ENCODE measurements around the gene NPAS3. TPM values are rescaled to one million over a fixed set of nuclear protein-coding genes. Genes with fewer than 3 reads are reported as not detected.

Gene NPAS3
- total RNA-seq, 4 donors from 2014 or later, result 0.51 to 15.2 (median 6.6) TPM

GRCh38 chr14:33134975-33135374 is 196.3 kb downstream of the NPAS3 start:
- H3K9me3 ChIP-seq, result no peaks in the 10 kb centered on the region
- H3K27me3 ChIP-seq, result no peaks in the 10 kb centered on the region
- TF ChIP-seq POLR2A (IDR thresholded peaks at IDR 0.05) (no peak), CTCF (IDR thresholded peaks at IDR 0.05) (no peak)
- no peaks in the 10 kb centered on the region for H3K4me1 ChIP-seq
- intact Hi-C loops (cut with DNase I; ENCODE audit: low total_unique reads), result no loop called here
- no peak for DNase-seq
- no peaks in the 10 kb centered on the region for H3K36me3 ChIP-seq
- no peak overlapping the region for H3K4me3 ChIP-seq
- H3K27ac ChIP-seq, result no peak overlapping the region

DNA sequence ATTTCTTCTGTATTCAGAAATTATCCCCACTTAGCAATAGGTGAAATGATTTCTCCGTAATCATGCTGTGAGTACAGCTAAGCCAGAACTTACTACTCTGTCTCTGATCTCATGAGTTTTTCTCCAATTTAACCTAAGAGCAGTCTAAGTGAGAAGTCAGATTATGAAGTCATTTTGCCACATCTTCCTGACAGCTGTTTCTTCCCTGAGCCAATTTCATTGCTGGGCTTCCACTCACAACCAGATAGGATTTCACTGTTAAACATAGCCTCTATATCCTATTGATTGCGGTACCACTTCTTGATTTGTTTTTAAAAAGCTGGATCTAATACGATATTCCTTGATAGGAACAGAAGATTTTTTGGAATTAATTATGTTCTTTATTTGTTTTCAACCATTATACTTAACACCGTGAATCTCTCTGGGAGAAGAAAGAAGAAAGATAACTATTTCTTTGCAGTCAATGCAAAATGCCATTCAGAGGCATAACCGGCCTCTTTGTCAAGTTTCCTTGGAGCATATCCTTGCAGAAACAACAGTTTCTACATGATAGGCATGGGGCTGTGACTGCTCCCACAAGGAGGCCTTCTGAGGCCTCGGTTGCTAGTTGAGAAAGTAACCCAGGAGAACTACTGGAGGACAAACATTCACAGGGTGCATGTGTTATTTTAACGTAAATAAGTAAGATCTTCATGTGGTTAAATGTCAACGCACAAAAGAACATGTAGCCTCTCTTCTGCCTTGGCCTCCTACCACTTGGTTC is 212.2 kb downstream of the NPAS3 start:
- DNase-seq, result no peak
- H3K4me1 ChIP-seq, result no peaks in the 10 kb centered on the region
- H3K27ac ChIP-seq, result no peak overlapping the region
- no peak for TF ChIP-seq POLR2A (IDR thresholded peaks at IDR 0.05)
- TF ChIP-seq CTCF (IDR thresholded peaks at IDR 0.05), result no peak
- intact Hi-C loops (cut with DNase I; ENCODE audit: low total_unique reads), result no loop called here
- H3K27me3 ChIP-seq, result no peaks in the 10 kb centered on the region
- no peak overlapping the region for H3K4me3 ChIP-seq
- H3K9me3 ChIP-seq, result no peaks in the 10 kb centered on the region
- H3K36me3 ChIP-seq, result no peaks in the 10 kb centered on the region

DNA sequence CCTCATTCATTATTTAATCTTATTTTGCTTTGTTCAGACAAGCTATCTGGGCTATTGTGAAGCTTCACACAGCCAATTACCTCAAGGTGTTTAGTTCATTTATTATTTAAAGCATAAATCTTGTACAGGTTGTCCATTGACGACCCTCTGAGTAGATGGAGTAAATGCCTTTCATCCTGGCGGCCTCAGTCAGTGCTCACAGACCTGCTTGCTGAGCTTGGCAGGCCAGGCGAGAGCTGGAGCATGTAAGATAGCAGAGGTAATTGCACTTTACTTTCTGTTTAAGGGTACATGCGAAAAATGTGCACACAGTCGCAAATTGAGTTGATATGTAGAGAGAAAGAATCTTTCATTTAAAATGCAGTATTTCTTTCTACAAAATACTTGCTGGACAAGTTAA is 224.4 kb downstream of the NPAS3 start:
- H3K27me3 ChIP-seq, result no peaks in the 10 kb centered on the region
- H3K4me1 ChIP-seq, result no peaks in the 10 kb centered on the region
- no peak overlapping the region for H3K4me3 ChIP-seq
- TF ChIP-seq CTCF (IDR thresholded peaks at IDR 0.05) (no peak), POLR2A (IDR thresholded peaks at IDR 0.05) (no peak)
- H3K9me3 ChIP-seq, result no peaks in the 10 kb centered on the region
- intact Hi-C loops (cut with DNase I; ENCODE audit: low total_unique reads), result no loop called here
- no peak overlapping the region for H3K27ac ChIP-seq
- DNase-seq, result no peak
- no peaks in the 10 kb centered on the region for H3K36me3 ChIP-seq

DNA sequence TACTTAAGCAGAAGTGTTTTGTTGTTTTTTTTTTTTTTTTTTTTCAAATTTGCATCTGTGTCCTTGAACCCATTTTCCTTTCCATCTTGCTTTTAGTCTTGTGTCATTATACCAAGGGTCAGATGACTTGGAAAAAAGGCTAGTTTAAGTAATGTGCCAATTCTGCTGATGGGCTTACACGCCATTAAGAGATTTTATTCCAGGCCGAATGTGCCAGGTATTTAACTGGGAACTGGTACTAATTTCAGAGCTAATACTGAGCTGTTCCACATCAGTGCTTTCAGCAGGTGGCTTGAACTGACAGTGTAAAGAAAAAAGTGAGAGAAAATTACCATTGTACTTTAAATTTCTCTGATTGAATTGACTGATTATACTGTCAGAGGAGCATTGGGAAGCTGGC is 224.9 kb downstream of the NPAS3 start:
- Histone ChIP-seq H3K27me3 (no peaks in the 10 kb centered on the region), H3K36me3 (no peaks in the 10 kb centered on the region), H3K27ac (no peak overlapping the region), H3K4me3 (no peak overlapping the region), H3K4me1 (no peaks in the 10 kb centered on the region), H3K9me3 (no peaks in the 10 kb centered on the region)
- intact Hi-C loops (cut with DNase I; ENCODE audit: low total_unique reads), result no loop called here
- no peak for DNase-seq
- TF ChIP-seq CTCF (IDR thresholded peaks at IDR 0.05) (no peak), POLR2A (IDR thresholded peaks at IDR 0.05) (no peak)

DNA sequence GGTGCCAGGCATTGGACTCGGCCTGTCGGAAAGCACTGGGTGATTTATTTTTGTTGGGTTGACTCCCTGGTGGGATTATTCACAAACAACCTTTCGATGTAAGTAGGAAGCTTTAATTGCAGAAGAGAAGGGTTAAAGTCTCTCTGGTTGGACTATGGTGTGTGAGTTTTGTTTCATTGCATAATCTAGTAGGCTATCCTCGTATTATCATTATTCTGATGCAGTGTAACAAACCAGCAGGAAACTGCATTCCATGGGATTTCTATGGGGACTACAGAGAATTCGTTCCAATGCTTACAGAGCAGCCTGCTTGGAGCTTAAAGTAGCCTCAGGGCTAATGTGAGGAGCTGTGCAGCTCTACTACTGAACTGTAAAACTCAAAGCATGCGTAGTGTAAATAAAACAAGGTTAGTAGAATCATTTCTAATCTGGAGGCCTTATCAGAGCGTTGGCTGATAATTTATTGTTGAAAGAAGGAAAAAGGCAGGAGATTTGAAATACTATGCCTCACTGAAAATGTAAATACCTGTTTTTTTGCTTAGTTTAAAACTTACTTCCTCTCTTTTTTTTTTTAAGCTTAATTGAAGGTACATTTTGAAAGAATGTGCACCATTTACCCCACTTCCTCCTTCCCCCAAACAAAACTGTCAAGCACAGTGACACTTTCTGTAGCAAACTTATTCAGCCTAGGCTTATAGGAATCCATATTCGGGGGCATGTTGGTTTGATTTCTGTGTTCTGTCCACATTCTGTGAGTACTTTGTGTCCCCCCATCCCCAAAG is 226.7 kb downstream of the NPAS3 start:
- no peak for TF ChIP-seq CTCF (IDR thresholded peaks at IDR 0.05)
- TF ChIP-seq POLR2A (IDR thresholded peaks at IDR 0.05), result no peak
- no peak overlapping the region for H3K27ac ChIP-seq
- H3K27me3 ChIP-seq, result no peaks in the 10 kb centered on the region
- no peak for DNase-seq
- H3K4me1 ChIP-seq, result no peaks in the 10 kb centered on the region
- H3K9me3 ChIP-seq, result no peaks in the 10 kb centered on the region
- intact Hi-C loops (cut with DNase I; ENCODE audit: low total_unique reads), result no loop called here
- H3K36me3 ChIP-seq, result no peaks in the 10 kb centered on the region
- H3K4me3 ChIP-seq, result no peak overlapping the region

All from uterus (tissue), 4 donors.